GM10266 (cell line): ENCODE data around the gene PRR3.

Experiments used
- DNase-seq: peaks from one replicate; pipeline ENCODE4 v3.0.0; 2012; ENCODE audit errors: extremely low spot score
- TF ChIP-seq, protein P1 (sequence below): IDR thresholded peaks from 2 replicates; pipeline ENCODE4 v1.5.1; 2012; ENCODE audit warnings: mild to moderate bottlenecking, low read depth; ENCODE audit not compliant: control insufficient read depth, insufficient read depth; ENCODE audit errors: missing control alignments

The PRR3 gene

GRCh38 chr6:30533460-30534294 is 23.4 kb upstream of the PRR3 start:
- DNase-seq = no peak
- TF ChIP-seq, protein P1, sequence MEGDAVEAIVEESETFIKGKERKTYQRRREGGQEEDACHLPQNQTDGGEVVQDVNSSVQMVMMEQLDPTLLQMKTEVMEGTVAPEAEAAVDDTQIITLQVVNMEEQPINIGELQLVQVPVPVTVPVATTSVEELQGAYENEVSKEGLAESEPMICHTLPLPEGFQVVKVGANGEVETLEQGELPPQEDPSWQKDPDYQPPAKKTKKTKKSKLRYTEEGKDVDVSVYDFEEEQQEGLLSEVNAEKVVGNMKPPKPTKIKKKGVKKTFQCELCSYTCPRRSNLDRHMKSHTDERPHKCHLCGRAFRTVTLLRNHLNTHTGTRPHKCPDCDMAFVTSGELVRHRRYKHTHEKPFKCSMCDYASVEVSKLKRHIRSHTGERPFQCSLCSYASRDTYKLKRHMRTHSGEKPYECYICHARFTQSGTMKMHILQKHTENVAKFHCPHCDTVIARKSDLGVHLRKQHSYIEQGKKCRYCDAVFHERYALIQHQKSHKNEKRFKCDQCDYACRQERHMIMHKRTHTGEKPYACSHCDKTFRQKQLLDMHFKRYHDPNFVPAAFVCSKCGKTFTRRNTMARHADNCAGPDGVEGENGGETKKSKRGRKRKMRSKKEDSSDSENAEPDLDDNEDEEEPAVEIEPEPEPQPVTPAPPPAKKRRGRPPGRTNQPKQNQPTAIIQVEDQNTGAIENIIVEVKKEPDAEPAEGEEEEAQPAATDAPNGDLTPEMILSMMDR = no peak

- no peak for DNase-seq
- TF ChIP-seq, protein P1 = no peak
These were observed 19.2 kb upstream of the PRR3 start for GRCh38 chr6:30537931-30538330.

DNA sequence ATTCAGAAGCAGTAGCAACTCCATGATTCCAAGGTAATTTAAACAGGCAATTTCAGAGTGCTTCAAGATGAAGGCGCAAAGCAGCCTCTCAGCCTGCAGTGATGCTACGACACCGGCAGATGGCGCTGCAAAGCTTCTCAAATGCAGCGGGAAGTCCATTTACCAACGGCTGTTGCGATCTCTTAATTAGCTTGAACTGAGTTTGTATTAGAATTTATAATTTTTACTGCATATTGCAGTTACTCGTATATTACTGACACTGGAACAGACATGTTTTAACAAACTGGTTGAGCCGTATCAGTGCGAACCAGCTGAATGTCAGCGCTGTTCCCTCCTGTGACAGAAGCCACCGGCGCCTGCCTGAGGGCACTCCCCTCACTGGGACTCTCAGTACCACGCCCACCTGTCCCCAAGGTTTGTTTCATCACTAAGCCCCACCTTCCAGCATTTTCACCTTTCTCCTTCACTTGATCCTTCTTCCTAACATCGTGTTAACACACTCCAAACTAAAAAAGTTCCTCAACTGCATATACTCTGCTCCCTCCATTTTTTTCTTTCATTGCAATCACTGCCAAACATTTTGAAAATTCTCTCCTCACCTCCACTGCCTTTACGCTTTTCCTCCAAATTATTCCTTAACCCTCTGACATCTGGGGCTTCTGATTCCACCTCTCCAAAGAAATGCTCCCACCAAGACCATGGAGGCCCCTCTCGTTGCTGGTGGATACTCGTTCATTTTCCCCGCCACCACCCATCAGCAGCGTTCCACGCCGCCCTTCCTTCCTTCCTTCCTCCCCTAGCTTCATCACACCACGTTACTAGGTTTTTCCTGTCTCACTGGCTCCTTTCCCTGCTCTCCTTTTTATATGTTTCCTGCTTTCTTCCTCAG is 15.3 kb upstream of the PRR3 start:
- TF ChIP-seq, protein P1 = peak; percentile 100
- DNase-seq = peak; percentile 65

- TF ChIP-seq, protein P1 = no peak
- no peak for DNase-seq
These were observed 14.7 kb upstream of the PRR3 start for GRCh38 chr6:30542404-30542725.

DNA sequence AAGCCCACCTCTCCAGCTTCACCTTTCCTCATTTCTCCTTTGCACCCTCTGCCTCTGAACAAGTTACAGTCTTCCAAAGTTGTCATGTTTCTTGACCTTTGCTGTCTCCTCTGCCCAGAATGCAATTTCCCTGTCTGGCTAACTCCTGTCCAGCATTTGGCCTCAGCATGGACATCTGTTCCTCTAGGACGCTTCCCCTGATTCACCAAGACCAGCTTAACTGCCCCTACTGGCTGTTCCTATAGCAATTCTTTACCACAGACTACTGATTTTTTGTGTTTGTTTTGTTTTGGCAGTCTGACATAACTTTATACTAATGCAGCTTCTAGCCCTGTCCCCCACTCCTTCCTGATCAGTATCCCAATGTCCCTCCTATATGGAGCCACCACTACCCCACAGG is 14.2 kb upstream of the PRR3 start:
- DNase-seq = no peak
- TF ChIP-seq, protein P1 = no peak

DNA sequence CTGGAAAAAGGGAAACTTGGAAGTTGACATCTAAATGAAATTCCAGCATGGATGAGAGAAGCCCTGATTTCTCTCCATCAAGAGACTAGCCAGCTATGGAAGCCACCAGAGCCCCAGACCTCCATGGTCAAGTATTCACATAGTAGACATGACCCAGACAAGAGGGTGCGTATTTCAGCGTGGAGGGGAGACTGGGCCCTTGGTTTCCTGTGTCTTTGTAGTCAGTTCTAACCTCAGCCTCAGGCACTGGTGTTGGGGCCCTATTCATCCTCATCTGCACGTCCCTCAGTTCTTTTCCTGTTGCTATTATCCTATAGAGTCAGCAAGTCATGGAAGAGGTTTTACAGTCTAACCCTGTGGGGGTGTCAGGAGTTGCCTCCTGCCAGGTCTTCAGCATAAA is 13.3 kb upstream of the PRR3 start:
- no peak for DNase-seq
- TF ChIP-seq, protein P1 = no peak
